A673 (cell line): ENCODE results near the gene SLC35D2.

Source experiments
- EZH2 ChIP-seq: fragments of 200-600 bp; sonication (generic); IDR thresholded peaks from 2 replicates; pipeline ENCODE4 v1.6.1; 2017; ENCODE audit warnings: borderline replicate concordance, low read depth, mild to moderate bottlenecking, mixed read lengths, antibody characterized with exemption, low read length; ENCODE audit not compliant: poor library complexity, severe bottlenecking
- TF ChIP-seq, protein P1 (sequence below): fragments of 300-800, 200-600 bp; sonication (generic); conservative IDR thresholded peaks from 2 replicates; pipeline ENCODE4 v1.5.1; 2017; ENCODE audit warnings: low read depth, mild to moderate bottlenecking, antibody characterized with exemption, low read length, moderate library complexity, mixed read lengths

DNA sequence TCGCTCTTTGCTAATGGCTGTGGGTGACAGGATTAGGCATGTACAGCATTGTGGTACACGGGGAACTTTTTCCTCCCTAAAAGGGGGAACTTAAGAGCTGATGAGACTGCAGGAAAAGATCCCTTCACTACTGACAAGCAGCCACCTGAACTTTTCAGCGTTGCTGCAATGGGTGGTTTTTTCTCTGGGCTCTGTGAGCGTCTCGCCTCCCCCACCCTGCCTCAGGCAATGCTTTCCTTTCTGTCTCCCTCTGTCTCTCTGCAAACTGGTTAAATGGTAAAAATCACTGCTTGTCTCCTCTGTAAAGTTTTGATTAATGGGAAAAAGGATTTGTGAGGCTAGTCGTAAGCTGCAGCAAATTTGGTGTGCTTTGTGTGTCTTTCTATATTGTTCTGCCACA, 101.9 kb downstream of the SLC35D2 start:
- TF ChIP-seq, protein P1, sequence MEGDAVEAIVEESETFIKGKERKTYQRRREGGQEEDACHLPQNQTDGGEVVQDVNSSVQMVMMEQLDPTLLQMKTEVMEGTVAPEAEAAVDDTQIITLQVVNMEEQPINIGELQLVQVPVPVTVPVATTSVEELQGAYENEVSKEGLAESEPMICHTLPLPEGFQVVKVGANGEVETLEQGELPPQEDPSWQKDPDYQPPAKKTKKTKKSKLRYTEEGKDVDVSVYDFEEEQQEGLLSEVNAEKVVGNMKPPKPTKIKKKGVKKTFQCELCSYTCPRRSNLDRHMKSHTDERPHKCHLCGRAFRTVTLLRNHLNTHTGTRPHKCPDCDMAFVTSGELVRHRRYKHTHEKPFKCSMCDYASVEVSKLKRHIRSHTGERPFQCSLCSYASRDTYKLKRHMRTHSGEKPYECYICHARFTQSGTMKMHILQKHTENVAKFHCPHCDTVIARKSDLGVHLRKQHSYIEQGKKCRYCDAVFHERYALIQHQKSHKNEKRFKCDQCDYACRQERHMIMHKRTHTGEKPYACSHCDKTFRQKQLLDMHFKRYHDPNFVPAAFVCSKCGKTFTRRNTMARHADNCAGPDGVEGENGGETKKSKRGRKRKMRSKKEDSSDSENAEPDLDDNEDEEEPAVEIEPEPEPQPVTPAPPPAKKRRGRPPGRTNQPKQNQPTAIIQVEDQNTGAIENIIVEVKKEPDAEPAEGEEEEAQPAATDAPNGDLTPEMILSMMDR = no peak
- TF ChIP-seq EZH2 = no peak
